H1 (cell line): Measurements from ENCODE around the gene HS3ST3B1. TPM values are rescaled to one million over a fixed set of nuclear protein-coding genes. Genes with fewer than 3 reads are reported as not detected.

Experiments
- CTCF ChIA-PET: fragments of 300-600 bp; sonication (Branson Sonifier 250); formaldehyde crosslinking; loops from one replicate; lab custom pipeline; 2021; ENCODE audit not compliant: partially characterized antibody; lab: Charles Lee
- POLR2A ChIA-PET: fragments of 300-600 bp; sonication (Branson Sonifier 250); formaldehyde crosslinking; loops from one replicate; lab custom pipeline; 2021; ENCODE audit warnings: inconsistent platforms; ENCODE audit not compliant: partially characterized antibody; lab: Charles Lee
- DNase-seq, 2 experiments: peaks; one replicate each; pipeline versions ENCODE4 v3.0.0 to v3.0.0-alpha.2; 2010 to 2022; ENCODE audit warnings: low spot score in 2 of 2, low read depth in 1 of 2, mixed read lengths in 1 of 2
- FAIRE-seq: peaks from 2 replicates; lab custom pipeline; 2011; peaks lifted over from hg19 to GRCh38; lab: Jason Lieb, UNC
- H2AFZ ChIP-seq: 2 replicates; pipeline ENCODE4 v1.8.1; 2012; ENCODE audit warnings: low read length, inconsistent platforms
- H2AK5ac ChIP-seq: 2 replicates; pipeline ENCODE4 v1.6.1; 2013; ENCODE audit warnings: low read depth, low read length
- H2BK120ac ChIP-seq: replicated peaks from 2 replicates; pipeline ENCODE3; 2013; ENCODE audit warnings: low read depth, low read length, inconsistent platforms
- H2BK12ac ChIP-seq: 2 replicates; pipeline ENCODE4 v1.6.1; 2013; ENCODE audit warnings: low read depth, low read length
- H2BK15ac ChIP-seq: 2 replicates; pipeline ENCODE4 v1.6.1; 2013; ENCODE audit warnings: low read length
- H2BK20ac ChIP-seq: 2 replicates; pipeline ENCODE4 v1.6.1; 2013; ENCODE audit warnings: low read length
- H2BK5ac ChIP-seq: 2 replicates; pipeline ENCODE4 v1.6.1; 2013; ENCODE audit warnings: low read depth, low read length
- H3K14ac ChIP-seq: 2 replicates; pipeline ENCODE4 v1.6.1; 2013; ENCODE audit warnings: inconsistent platforms; ENCODE audit not compliant: insufficient read length
- H3K18ac ChIP-seq: 2 replicates; pipeline ENCODE4 v1.6.1; 2013; ENCODE audit warnings: low read length; ENCODE audit errors: extremely low read depth
- H3K23ac ChIP-seq: 2 replicates; pipeline ENCODE4 v1.6.1; 2013; ENCODE audit warnings: inconsistent platforms; ENCODE audit not compliant: insufficient read length
- H3K23me2 ChIP-seq: 2 replicates; pipeline ENCODE4 v1.6.1; 2013; ENCODE audit warnings: low read depth, low read length
- H3K27ac ChIP-seq: 2 replicates; pipeline ENCODE4 v1.6.1; 2011; ENCODE audit warnings: low read depth, low read length, inconsistent platforms
- H3K27me3 ChIP-seq, 4 experiments: replicated peaks in 1 of 4; 1 replicate in 1 of 4; 2 replicates in 3 of 4; pipeline versions ENCODE4 v1.6.1 to v1.8.1; 2011 to 2013; ENCODE audit warnings: low read length in 3 of 4, mild to moderate bottlenecking in 3 of 4, inconsistent platforms in 2 of 4, mixed read lengths in 2 of 4, moderate library complexity in 1 of 4; ENCODE audit not compliant: control insufficient read depth in 3 of 4, insufficient read depth in 3 of 4; ENCODE audit errors: extremely low read depth in 1 of 4
- H3K36me3 ChIP-seq, 4 experiments: 2 replicates each; pipeline versions ENCODE4 v1.6.1 to v1.8.1; 2011 to 2013; ENCODE audit warnings: mild to moderate bottlenecking in 4 of 4, low read length in 3 of 4, moderate library complexity in 2 of 4, control low read depth in 1 of 4, inconsistent platforms in 1 of 4; ENCODE audit not compliant: insufficient read depth in 4 of 4, control insufficient read depth in 2 of 4
- H3K4ac ChIP-seq: replicated peaks from 2 replicates; pipeline ENCODE3; 2013; ENCODE audit warnings: low read length, low read depth, mixed read lengths, inconsistent platforms; ENCODE audit not compliant: insufficient read length
- H3K4me1 ChIP-seq, 4 experiments: replicated peaks in 1 of 4; 1 replicate in 1 of 4; 2 replicates in 3 of 4; pipeline versions ENCODE4 v1.6.1 to v1.8.1; 2011 to 2013; ENCODE audit warnings: low read length in 3 of 4, inconsistent platforms in 2 of 4, mixed read lengths in 1 of 4; ENCODE audit not compliant: insufficient read depth in 4 of 4, control insufficient read depth in 3 of 4
- H3K4me2 ChIP-seq, 2 experiments: 2 replicates each; pipeline versions ENCODE4 v1.6.1 to v1.8.1; 2011 to 2013; ENCODE audit warnings: low read depth in 2 of 2, low read length in 2 of 2, control low read depth in 1 of 2, inconsistent platforms in 1 of 2, mild to moderate bottlenecking in 1 of 2; ENCODE audit not compliant: insufficient read depth in 1 of 2
- H3K4me3 ChIP-seq, 4 experiments: fragments of 200-600, 300-600 bp in 1 of 4; sonication (generic), shearing (Covaris generic), sonication (Bioruptor Twin) in 1 of 4; 2 replicates each; pipeline versions ENCODE4 v1.5.1 to v1.8.1; 2011 to 2016; ENCODE audit warnings: low read length in 4 of 4, low read depth in 3 of 4, control low read depth in 2 of 4, inconsistent platforms in 2 of 4, mild to moderate bottlenecking in 2 of 4, mixed read lengths in 1 of 4, moderate library complexity in 1 of 4; ENCODE audit not compliant: insufficient read depth in 2 of 4; ENCODE audit errors: extremely low read depth in 1 of 4
- H3K56ac ChIP-seq: replicated peaks from 2 replicates; pipeline ENCODE3; 2013; ENCODE audit warnings: low read depth, mild to moderate bottlenecking, mixed read lengths, low read length, inconsistent platforms; ENCODE audit not compliant: insufficient read length
- H3K79me1 ChIP-seq: 2 replicates; pipeline ENCODE4 v1.6.1; 2013; ENCODE audit warnings: low read depth, low read length, control low read depth
- H3K79me2 ChIP-seq, 2 experiments: 2 replicates each; pipeline versions ENCODE4 v1.6.1 to v1.8.1; 2012 to 2013; ENCODE audit warnings: low read length in 2 of 2, mild to moderate bottlenecking in 2 of 2, inconsistent platforms in 1 of 2; ENCODE audit not compliant: insufficient read depth in 2 of 2, control insufficient read depth in 1 of 2
- H3K9ac ChIP-seq, 4 experiments: replicated peaks in 1 of 4; 1 replicate in 1 of 4; 2 replicates in 3 of 4; pipeline versions ENCODE4 v1.6.1 to v1.8.1; 2011 to 2013; ENCODE audit warnings: low read depth in 3 of 4, low read length in 3 of 4, control low read depth in 2 of 4, mild to moderate bottlenecking in 2 of 4, moderate library complexity in 2 of 4, inconsistent platforms in 1 of 4; ENCODE audit errors: extremely low read depth in 1 of 4
- H3K9me3 ChIP-seq, 2 experiments: 2 replicates each; pipeline versions ENCODE4 v1.6.1 to v1.8.1; 2012 to 2013; ENCODE audit warnings: mild to moderate bottlenecking in 2 of 2, moderate library complexity in 2 of 2, control low read depth in 1 of 2, inconsistent platforms in 1 of 2, low read depth in 1 of 2, low read length in 1 of 2, mixed read lengths in 1 of 2; ENCODE audit not compliant: insufficient read depth in 2 of 2
- H4K20me1 ChIP-seq, 2 experiments: replicated peaks in 1 of 2; 2 replicates each; pipeline versions ENCODE3 to v1.8.1; 2011 to 2013; ENCODE audit warnings: inconsistent platforms in 2 of 2, low read length in 2 of 2, mild to moderate bottlenecking in 1 of 2; ENCODE audit not compliant: insufficient read depth in 2 of 2, control insufficient read depth in 1 of 2
- H4K5ac ChIP-seq: 2 replicates; pipeline ENCODE4 v1.6.1; 2013; ENCODE audit warnings: low read length, low read depth, mixed read lengths, inconsistent platforms; ENCODE audit not compliant: insufficient read length
- H4K8ac ChIP-seq: 2 replicates; pipeline ENCODE4 v1.8.0; 2013; ENCODE audit warnings: mild to moderate bottlenecking, moderate library complexity, low read length, inconsistent platforms; ENCODE audit not compliant: insufficient read depth; ENCODE audit errors: extremely low read depth
- H4K91ac ChIP-seq: replicated peaks from 2 replicates; pipeline ENCODE3; 2013; ENCODE audit warnings: low read length, mixed read lengths, inconsistent platforms; ENCODE audit not compliant: insufficient read length
- BCL11A ChIP-seq, 2 experiments: IDR thresholded peaks; one replicate each; pipeline ENCODE4 v1.6.1; 2011; ENCODE audit warnings: low read depth in 2 of 2, low read length in 2 of 2, mild to moderate bottlenecking in 2 of 2
- CBX8 ChIP-seq: fragments of 300-800, 300-1000 bp; sonication (generic); IDR thresholded peaks from 2 replicates; pipeline ENCODE4 v1.7.1; 2016; ENCODE audit warnings: low read depth, low read length, borderline replicate concordance
- CEBPB ChIP-seq: IDR thresholded peaks from 2 replicates; pipeline ENCODE4 v1.6.1; 2012; ENCODE audit warnings: low read depth, low read length
- CHD1 ChIP-seq: IDR thresholded peaks from 2 replicates; pipeline ENCODE4 v1.6.1; 2012; ENCODE audit warnings: low read depth, low read length, improper control_type of control experiment
- JUND ChIP-seq: IDR thresholded peaks from 2 replicates; pipeline ENCODE4 v1.6.1; 2011; ENCODE audit warnings: mild to moderate bottlenecking, improper control_type of control experiment, low read length
- KDM1A ChIP-seq: fragments of 200-600, 300-600 bp; sonication (generic); IDR thresholded peaks from 2 replicates; pipeline ENCODE4 v1.7.1; 2016; ENCODE audit warnings: mild to moderate bottlenecking, low read length, borderline replicate concordance
- MAX ChIP-seq: IDR thresholded peaks from 2 replicates; pipeline ENCODE4 v1.6.1; 2012; ENCODE audit warnings: inconsistent platforms
- NANOG ChIP-seq: IDR thresholded peaks from 2 replicates; pipeline ENCODE4 v1.6.1; 2011; ENCODE audit warnings: low read length, low read depth, mild to moderate bottlenecking, inconsistent platforms; ENCODE audit not compliant: insufficient read depth, poor library complexity, severe bottlenecking
- SIRT6 ChIP-seq: IDR thresholded peaks from one replicate; pipeline ENCODE4 v1.7.1; 2012; ENCODE audit warnings: low read length, inconsistent platforms
- SP1 ChIP-seq: IDR thresholded peaks from 2 replicates; pipeline ENCODE4 v1.6.1; 2011; ENCODE audit warnings: low read depth, low read length
- SRF ChIP-seq: IDR thresholded peaks from 2 replicates; pipeline ENCODE4 v1.6.1; 2011; ENCODE audit warnings: mild to moderate bottlenecking, low read depth, low read length, moderate library complexity
- TAF1 ChIP-seq: IDR thresholded peaks from 2 replicates; pipeline ENCODE4 v1.6.1; 2011; ENCODE audit warnings: mild to moderate bottlenecking, low read depth, low read length
- TBP ChIP-seq: IDR thresholded peaks from 2 replicates; pipeline ENCODE4 v1.6.1; 2011; ENCODE audit warnings: low read depth, low read length, improper control_type of control experiment
- WGBS, 2 experiments: shearing (Covaris generic) in 1 of 2; methylation state at CpG; one replicate each; pipeline versions ENCODE4 v1.1.6 to v1.1.7; 2013 to 2015; ENCODE audit warnings: low lambda C conversion rate in 2 of 2, mixed read lengths in 2 of 2, inconsistent platforms in 1 of 2, low coverage in 1 of 2, missing lambda C conversion rate in 1 of 2; ENCODE audit not compliant: insufficient replicate concordance in 2 of 2, insufficient coverage in 1 of 2, insufficient read length in 1 of 2; ENCODE audit errors: extremely low coverage in 1 of 2, missing lambda C conversion rate in 1 of 2; 5-methylcytosine and 5-hydroxymethylcytosine counted together
- polyA plus RNA-seq, 7 experiments: library from polyadenylated mRNA; depleted of rRNA in 3 of 7; stranded (reverse) in 5 of 7; unstranded in 2 of 7; fragments of >200 nt in 5 of 7; fragments of 200-250 nt in 2 of 7; gene quantifications; 1 replicate in 5 of 7; 2 replicates in 1 of 7; 4 replicates in 1 of 7; pipeline versions ENCODE4 v1.2.1 to v1.2.3, GENCODE V29; 2011 to 2013; ENCODE audit warnings: missing spikeins in 2 of 7, mixed read lengths in 2 of 7
- total RNA-seq: library from RNA; stranded (reverse); fragmentation: NEBNext Ultra II Directional; extraction: Animal tissue kit (Norgen Biotek cat#: 25700); gene quantifications from 2 replicates; pipeline ENCODE4 v1.2.1, GENCODE V29; 2021
- TF ChIP-seq, protein P1 (sequence below): IDR thresholded peaks from 2 replicates; pipeline ENCODE4 v1.6.1; 2011; ENCODE audit warnings: low read depth, mild to moderate bottlenecking, low read length; ENCODE audit not compliant: insufficient read depth

Gene HS3ST3B1
- total and polyA plus RNA-seq, 2 of the 8 experiments (the other 6 are each of a cell fraction or from before 2014, with no cell fraction given) = 4.7 to 14.4 TPM

GRCh38 chr17:14311981-14312380 lies 11.1 kb downstream of the HS3ST3B1 start:
- Histone ChIP-seq H3K4me2 (no peak overlapping the region; a peak in 1 of 4 replicates), H4K8ac (no peak overlapping the region), H3K79me2 (peaks cover 0 to 66% of the 10 kb centered on the region in 2 experiments; a peak in 2 of 4 replicates), H3K9ac (no peak overlapping the region), H2BK20ac (no peak overlapping the region), H2BK15ac (no peak overlapping the region), H2BK5ac (no peak overlapping the region), H3K18ac (no peak overlapping the region), H3K4me3 (no peak overlapping the region), H3K79me1 (peaks cover 5% of the 10 kb centered on the region; the same call in 1 of the 2 replicates), H3K4ac (no peak overlapping the region), H3K9me3 (no peaks in the 10 kb centered on the region), H4K91ac (no peak overlapping the region), H4K5ac (no peak overlapping the region), H3K36me3 (no peaks in the 10 kb centered on the region), H2BK12ac (no peak overlapping the region), H3K27ac (no peak overlapping the region), H3K56ac (no peak overlapping the region), H3K14ac (no peak overlapping the region), H3K27me3 (no peaks in the 10 kb centered on the region; a peak in 1 of 7 replicates), H3K4me1 (peaks cover 12 to 39% (median 22%) of the 10 kb centered on the region in 4 experiments), H4K20me1 (no peaks in the 10 kb centered on the region), H3K23me2 (peaks cover 15% of the 10 kb centered on the region), H3K23ac (no peak overlapping the region), H2BK120ac (no peak overlapping the region), H2AK5ac (no peak overlapping the region), H2AFZ (no peak overlapping the region)
- TF ChIP-seq MAX = no peak
- TF ChIP-seq SRF = no peak
- TF ChIP-seq NANOG = no peak
- no peak for TF ChIP-seq CEBPB
- no peak for TF ChIP-seq KDM1A
- no peak for TF ChIP-seq JUND
- TF ChIP-seq, protein P1, sequence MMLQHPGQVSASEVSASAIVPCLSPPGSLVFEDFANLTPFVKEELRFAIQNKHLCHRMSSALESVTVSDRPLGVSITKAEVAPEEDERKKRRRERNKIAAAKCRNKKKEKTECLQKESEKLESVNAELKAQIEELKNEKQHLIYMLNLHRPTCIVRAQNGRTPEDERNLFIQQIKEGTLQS = no peak
- TF ChIP-seq SP1 = no peak
- TF ChIP-seq CHD1 = no peak
- no peak for TF ChIP-seq CBX8
- TF ChIP-seq TAF1 = no peak
- TF ChIP-seq SIRT6 = no peak
- TF ChIP-seq BCL11A (IDR thresholded peaks at IDR 0.05; ENCODE audit: low read depth in 2 of 2, low read length in 2 of 2) = no peak
- no peak for TF ChIP-seq TBP
- FAIRE-seq (no peak), DNase-seq (no peak)
- POLR2A ChIA-PET = no interaction called here
- WGBS, 2 experiments = 83% methylated on average over 7 of the region's 7 CpGs; no CpG with 5 or more reads in 1 of the 2 experiments
- CTCF ChIA-PET = no interaction called here
